ENCODE results near the gene PODXL.
A peak's percentile ranks its signal among the peaks of the same experiment; 100 is the strongest.

The PODXL gene

GRCh38 chr7:131556053-131556908, at the start of gene PODXL:
Gene PODXL, minus strand, starts transcription at chr7:131556628. Its CDS starts 269 bp downstream, at chr7:131556359.
- peak; percentile 78 for DNase-seq (ENCODE audit: low spot score)
- Histone ChIP-seq H3K27ac (peak within 1 kb of the TSS; percentile 11 to 77), H3K4me3 (peak within 1 kb of the TSS; percentile 77)
- no peak for TF ChIP-seq CTCF (IDR thresholded peaks at IDR 0.05)

- no peak for DNase-seq (ENCODE audit: low spot score)
- Histone ChIP-seq H3K4me3 (no peak overlapping the region), H3K27ac (no peak overlapping the region)
- TF ChIP-seq CTCF (IDR thresholded peaks at IDR 0.05), result no peak
These were observed 49.0 kb upstream of the PODXL start for GRCh38 chr7:131605280-131605878.

GRCh38 chr7:131604841-131605279, 48.4 kb upstream of the PODXL start:
- no peak overlapping the region for H3K4me3 ChIP-seq
- DNase-seq (ENCODE audit: low spot score), result no peak
- no peak overlapping the region for H3K27ac ChIP-seq
- no peak for TF ChIP-seq CTCF (IDR thresholded peaks at IDR 0.05)

GRCh38 chr7:131603932-131604331, 47.5 kb upstream of the PODXL start:
- DNase-seq (ENCODE audit: low spot score), result no peak
- no peak overlapping the region for H3K27ac ChIP-seq
- no peak for TF ChIP-seq CTCF (IDR thresholded peaks at IDR 0.05)
- no peak overlapping the region for H3K4me3 ChIP-seq

GRCh38 chr7:131602994-131603372, 46.6 kb upstream of the PODXL start:
- DNase-seq (ENCODE audit: low spot score), result no peak
- Histone ChIP-seq H3K4me3 (no peak overlapping the region), H3K27ac (no peak overlapping the region)
- TF ChIP-seq CTCF (IDR thresholded peaks at IDR 0.05), result no peak

GRCh38 chr7:131602304-131602993, 46.0 kb upstream of the PODXL start:
- no peak for TF ChIP-seq CTCF (IDR thresholded peaks at IDR 0.05)
- Histone ChIP-seq H3K27ac (no peak overlapping the region), H3K4me3 (no peak overlapping the region)
- DNase-seq (ENCODE audit: low spot score), result no peak

Data from coronary artery (tissue), 2 donors.